UCSD-AML1 (cell line): ENCODE results near the gene FBN2.
A peak's percentile ranks its signal among the peaks of the same experiment; 100 is the strongest.
"Not testable (repeated sequence)": the region's sequence is repeated elsewhere in the genome, so short reads cannot be mapped to it uniquely, and the experiment has no call there.

Experiments
- DNase-seq: peaks from one replicate; lab custom pipeline; 2025; ENCODE audit not compliant: unreplicated experiment; lab: John Stamatoyannopoulos, UW

FBN2 gene

GRCh38 chr5:128535251-128535650 lies 2.8 kb downstream of the FBN2 start:
- no peak for DNase-seq

GRCh38 chr5:128534726-128535125 lies 3.3 kb downstream of the FBN2 start:
- DNase-seq = no peak

- DNase-seq = no peak
These were observed 5.3 kb downstream of the FBN2 start for GRCh38 chr5:128532776-128533175.

GRCh38 chr5:128532127-128532526 lies 5.9 kb downstream of the FBN2 start:
- no peak for DNase-seq

GRCh38 chr5:128528637-128529255 lies 9.3 kb downstream of the FBN2 start:
- DNase-seq = no peak

- DNase-seq = no peak
These were observed 9.9 kb downstream of the FBN2 start for GRCh38 chr5:128528126-128528525.

- DNase-seq = no peak
These were observed 11.0 kb downstream of the FBN2 start for GRCh38 chr5:128527077-128527476.

- DNase-seq = peak; percentile 12
These were observed 15.7 kb downstream of the FBN2 start for GRCh38 chr5:128522336-128522735.

- no peak for DNase-seq
These were observed 18.2 kb downstream of the FBN2 start for GRCh38 chr5:128519827-128520226.

- no peak for DNase-seq
These were observed 21.1 kb downstream of the FBN2 start for GRCh38 chr5:128516978-128517377.

GRCh38 chr5:128513806-128514205 lies 24.2 kb downstream of the FBN2 start:
- DNase-seq = no peak

GRCh38 chr5:128512894-128513293 lies 25.2 kb downstream of the FBN2 start:
- DNase-seq = no peak

GRCh38 chr5:128506643-128507042 lies 31.4 kb downstream of the FBN2 start:
- no peak for DNase-seq

GRCh38 chr5:128503727-128504126 lies 34.3 kb downstream of the FBN2 start:
- DNase-seq = not testable (repeated sequence)

GRCh38 chr5:128498844-128499455 lies 39.1 kb downstream of the FBN2 start:
- DNase-seq = no peak

GRCh38 chr5:128494516-128494915 lies 43.5 kb downstream of the FBN2 start:
- DNase-seq = no peak

GRCh38 chr5:128493657-128494329 lies 44.3 kb downstream of the FBN2 start:
- no peak for DNase-seq

- DNase-seq = peak; percentile 7
These were observed 46.8 kb downstream of the FBN2 start for GRCh38 chr5:128491291-128491690.

GRCh38 chr5:128490761-128491160 lies 47.3 kb downstream of the FBN2 start:
- DNase-seq = no peak

GRCh38 chr5:128487041-128487440 lies 51.0 kb downstream of the FBN2 start:
- no peak for DNase-seq

- no peak for DNase-seq
These were observed 54.3 kb downstream of the FBN2 start for GRCh38 chr5:128483738-128484137.

GRCh38 chr5:128480906-128481633 lies 57.0 kb downstream of the FBN2 start:
- DNase-seq = no peak
